Activated T-cell treated with anti-CD3 and anti-CD28 coated beads for 24 hours (primary cell): Measurements from ENCODE around the gene ENO3.

Source experiments
- DNase-seq: peaks from one replicate; pipeline ENCODE4 v3.0.0-alpha.2; 2020; ENCODE audit warnings: low read depth

ENO3 gene

DNA sequence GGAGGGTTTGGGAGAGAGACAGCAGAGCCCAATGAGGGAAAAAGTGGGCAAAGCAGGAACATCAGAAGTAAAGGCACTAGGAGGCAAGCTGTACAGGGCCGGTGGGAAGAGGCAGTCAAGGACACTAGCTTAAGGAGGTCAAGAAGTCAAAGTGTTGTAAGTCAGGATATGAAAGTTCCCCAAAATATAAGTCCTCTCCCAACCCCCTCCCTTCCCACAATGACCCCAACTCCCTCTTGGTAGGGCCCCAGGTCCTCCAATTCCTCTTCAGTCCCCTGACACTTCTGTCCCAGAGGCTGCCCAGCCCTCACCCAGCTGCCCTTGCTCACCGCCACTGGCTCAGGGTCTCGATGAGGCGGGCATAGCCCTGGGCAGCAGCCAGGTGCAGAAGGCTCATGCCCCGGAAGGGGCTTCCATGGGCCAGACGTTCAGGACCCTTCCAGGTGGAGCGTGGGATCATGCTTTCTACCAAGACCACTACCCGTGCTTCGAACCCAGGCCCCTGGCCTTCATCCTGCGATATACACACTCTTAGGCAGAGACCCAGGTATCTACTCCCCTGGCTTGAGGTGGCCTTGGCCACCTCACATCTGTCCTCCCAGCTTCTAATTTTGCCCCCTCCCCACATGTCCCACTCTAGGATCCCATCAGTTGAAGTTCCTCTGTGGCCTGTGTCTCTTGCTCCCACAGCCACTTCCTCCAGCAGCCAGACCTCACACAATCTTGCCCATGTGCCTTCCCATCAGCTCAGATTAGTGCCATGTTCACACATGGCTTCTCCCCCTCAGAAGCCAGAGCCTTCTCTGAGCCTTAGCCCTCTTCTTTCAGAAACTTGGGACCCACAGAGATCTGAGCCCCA, 22.6 kb downstream of the ENO3 start:
- no peak for DNase-seq

DNA sequence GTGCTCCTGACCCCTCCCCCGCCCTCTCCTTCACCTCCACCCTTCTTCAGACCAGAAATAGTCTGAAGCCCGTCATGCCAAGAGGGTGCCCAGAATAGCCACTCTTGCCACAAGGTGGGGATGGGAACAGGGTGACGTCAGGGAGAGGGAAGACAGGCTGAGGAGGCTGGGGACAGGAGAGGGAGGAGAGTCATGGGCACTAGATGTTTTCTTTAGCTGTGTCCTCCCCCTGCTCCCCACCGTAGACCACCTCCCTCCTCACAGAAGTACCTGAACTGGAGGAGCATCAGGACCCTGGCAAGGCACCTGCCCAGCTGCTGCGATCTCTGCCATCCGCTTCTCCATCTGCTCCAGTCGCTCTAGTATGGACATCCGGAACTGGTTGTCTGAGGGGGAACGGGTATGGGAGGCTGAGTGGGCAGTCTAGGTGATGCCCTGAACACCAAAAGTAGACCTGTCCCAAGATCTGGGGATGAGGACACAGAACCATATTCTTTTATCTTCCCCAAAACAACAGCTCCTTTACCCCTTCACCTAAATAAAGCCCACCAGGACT, 23.3 kb downstream of the ENO3 start:
- no peak for DNase-seq

DNA sequence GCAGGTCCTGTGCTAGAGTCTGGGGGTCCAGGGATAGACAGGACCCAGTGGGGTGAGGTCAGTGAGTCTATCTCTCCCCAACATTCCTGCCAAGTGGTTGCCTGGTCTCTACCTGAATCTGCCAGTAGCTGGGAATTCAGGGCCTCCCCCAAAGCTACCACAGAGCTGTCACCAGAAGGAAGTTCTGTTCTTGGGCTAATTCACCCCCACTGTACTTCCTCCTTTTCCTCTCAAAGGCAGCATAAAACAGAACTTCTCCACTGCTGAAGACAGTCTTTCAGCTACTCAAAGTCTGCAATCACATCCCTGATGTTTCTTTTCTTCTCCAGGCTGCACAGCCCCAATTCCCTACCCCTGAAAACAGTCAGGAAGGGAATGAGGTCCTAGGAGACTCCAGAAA, 27.8 kb downstream of the ENO3 start:
- no peak for DNase-seq

DNA sequence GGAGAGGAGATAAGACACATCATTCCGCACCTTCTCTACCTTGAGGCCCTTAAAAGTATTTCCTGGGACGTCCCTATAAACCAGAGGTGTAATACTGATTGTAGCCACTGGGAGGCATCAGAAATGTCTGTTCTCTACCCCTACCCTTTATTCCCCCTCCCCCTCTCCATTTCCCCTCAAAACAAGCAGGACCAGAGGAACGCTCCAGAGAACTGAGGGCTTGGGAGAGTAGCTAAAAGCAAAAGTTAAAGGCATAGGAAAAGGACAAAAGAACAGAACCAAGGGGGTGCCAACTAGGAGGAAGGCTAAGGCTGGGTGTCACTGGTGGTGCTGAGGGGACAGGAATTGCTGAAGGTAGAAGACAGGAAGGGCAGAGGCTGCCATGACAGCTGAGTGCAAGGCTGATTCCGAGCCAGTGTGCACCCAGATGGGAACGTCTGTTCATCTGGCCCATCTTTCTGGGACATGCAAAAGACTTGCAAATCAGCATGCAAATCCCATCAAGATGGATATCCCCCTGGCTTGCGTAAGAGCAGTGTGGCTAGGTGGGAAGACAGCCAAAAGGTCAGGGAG, 29.8 kb downstream of the ENO3 start:
- DNase-seq = peak; percentile 39

DNA sequence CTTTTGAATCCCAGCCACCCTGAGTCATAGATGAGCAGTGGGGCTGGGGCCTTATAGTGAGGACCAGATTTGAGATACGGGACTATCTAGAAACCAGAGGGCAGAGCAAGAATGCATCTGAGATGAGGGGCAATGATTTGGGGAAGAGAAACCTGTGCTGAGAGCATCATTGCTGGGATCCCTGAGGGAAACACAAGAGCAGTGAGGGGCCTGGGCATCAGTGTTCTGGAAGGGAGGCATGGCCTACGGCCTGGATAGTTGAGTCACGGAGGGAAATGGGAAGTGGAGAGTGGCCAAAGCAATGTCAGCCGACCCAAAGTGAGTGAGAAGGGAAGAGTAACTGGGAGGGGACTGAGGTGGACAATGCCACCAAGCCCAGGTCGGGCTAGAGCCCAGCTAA, 31.4 kb downstream of the ENO3 start:
- DNase-seq = no peak

DNA sequence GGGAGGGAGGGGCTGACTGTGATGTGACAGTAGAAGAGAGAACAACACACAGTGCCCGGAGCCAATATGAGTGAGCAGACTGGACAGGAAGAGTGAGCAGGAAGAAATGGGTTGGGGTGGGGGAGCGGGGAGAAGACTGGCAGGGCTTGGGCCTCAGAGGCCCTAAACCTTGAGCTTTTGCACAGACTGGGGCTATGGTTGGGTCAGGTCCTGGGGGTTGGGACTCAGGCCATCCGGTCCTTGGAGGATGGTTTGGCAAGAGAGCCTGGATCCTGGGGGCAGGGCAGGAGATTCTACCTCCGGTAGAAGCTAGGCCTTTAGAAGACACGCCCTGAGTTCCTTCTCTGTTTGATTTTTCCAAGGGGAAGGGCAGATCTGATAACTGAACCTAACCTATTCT, 35.5 kb downstream of the ENO3 start:
- DNase-seq = no peak

DNA sequence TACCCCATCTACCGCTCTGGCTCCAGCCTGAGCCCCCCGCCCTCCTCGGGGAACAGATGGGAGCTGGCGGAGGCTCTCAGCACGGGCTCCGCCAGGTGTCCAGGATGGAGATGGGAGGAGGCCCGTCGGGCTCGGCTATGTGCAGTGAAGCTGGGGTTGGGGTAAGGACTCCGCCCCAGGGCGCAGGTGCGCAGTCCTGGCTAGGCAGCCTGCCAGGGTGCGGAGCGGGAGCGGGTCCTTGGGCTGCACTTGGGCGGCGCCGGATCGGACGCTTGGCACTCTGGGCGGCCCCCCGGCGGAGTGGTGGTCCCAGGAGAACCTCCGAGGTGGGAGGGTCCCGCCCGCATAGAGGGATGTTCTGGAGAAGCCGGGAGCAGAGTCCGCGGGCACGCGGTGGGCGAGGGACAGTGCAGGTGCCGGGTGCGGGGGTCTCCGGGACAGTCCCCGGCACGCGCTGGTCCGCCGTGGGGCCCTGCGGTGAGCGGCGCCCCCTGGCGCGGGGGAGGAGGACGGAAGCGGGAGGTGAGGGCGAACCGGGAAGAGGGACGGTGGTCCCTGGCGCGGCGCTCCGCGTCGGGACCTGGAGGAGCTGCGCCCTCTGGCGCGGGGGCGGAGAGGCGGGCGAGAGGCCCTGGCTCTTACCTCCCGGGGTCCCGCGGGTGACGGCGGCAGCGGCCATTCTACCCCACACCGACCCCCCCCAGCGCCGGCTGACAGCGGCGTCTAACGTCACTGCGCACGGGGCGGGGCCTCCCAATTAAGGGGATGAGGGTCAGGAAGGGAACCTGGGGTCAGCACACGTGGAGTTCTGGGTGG, 36.2 kb downstream of the ENO3 start, which contains the start of gene CAMTA2:
Gene CAMTA2 (minus strand): TSS at position 725 of the 816 bp plus-strand sequence. CDS start 1,453 bp downstream, outside the sequence.
- peak; percentile 84 for DNase-seq

DNA sequence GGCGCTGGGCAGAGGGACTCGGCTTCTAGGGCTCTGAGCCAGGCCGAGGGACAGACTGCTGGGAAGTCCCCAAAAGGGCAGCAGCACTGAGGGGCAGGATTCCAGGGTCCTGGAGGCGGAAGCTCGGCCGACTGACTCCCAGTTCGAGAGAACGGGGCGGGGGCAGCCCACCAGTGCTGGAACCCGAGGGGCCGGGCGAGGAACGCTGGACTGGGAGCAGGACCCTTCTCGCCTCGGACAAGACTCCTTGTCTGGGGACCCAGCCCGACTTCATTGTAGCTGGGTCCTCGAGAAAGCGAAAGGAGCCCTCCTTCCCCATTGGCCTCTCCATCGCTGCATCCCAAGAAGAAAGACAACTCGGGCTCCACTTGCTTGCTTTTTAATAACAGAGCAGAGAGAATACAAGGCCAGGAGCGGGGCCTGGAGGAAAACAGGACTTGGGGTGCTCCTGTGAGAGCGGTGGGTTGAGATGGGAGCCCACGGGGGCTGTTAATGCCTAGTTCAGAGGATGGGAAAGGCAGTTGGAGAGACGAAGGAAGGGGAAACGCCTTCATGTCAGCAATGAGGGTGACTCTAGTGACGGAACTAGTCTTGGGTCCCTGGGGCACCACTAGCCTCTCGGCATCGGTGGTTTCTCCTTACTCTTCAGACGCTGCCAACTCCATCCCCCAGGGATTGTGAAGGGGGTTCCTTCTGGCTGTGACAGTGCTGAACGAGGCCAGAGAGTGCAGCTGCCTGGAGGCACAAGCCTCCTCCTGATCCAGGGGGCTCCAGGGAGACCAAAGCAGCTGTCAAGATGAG, 37.0 kb downstream of the ENO3 start:
- no peak for DNase-seq

DNA sequence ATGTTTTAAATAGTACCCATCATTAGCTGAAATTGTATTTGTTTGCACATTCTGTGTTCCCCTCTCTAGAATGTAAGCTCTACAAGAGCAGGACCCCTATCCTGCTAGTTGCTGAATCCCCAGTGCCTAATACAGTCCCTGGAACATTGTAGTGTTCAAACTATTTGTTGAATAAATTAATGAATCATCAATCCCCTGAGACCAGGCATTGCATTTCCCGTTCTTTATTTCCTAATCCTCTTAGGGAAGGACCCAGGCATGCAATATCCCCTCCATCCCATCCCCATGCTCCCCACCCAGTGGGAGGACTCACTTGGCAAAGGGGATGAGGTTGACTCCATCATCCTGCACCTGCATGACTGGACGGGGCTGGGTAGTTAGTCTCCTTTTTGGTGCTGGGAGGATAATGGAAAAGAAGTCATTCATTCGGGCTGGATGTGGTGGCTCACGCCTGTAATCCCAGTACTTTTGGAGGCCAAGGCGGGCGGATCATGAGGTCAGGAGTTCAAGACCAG, 43.2 kb downstream of the ENO3 start:
- DNase-seq = no peak

DNA sequence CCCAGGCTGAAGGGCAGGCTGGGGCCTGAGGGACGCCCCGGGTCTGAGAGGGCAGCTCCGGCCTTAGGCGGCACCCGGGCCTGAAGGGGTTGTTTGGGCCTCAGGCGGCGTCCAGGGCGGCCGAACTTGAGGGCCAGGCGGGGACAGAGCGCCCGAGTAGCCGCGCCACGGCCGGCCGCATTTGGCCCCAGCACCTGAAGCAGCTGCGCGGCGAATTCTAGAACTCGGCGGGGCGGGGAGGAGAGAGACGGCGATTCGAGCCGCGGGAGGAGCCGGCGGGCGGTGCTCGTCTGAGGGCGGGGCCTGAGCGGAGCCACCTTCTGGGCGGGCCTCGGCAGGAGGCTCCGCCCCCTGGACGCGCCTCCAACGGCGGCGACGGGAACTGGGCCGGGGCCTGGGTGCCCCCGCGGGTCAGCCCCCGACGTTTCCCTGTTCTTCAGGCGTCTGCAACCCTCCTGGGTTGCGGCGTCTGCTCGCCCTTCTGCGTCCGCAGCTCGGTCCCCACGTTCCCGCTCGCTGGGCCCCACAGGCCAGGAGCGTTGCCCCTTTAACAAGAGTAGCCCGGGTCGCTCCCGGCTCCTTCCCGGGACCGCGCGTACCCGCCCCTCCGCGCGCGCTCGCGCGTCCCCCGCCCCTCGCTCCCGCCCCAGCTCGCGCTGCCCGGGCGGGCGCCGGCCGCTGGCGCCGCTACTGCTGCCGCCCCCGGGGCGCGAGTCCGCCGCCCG, 46.5 kb downstream of the ENO3 start, which contains the start of the genes INCA1 and KIF1C:
Gene INCA1 (minus strand): TSS at position 221 of the 725 bp plus-strand sequence. CDS start 3,085 bp downstream, outside the sequence.
Gene KIF1C (plus strand): TSS at position 649 of the 725 bp plus-strand sequence. CDS start 2,297 bp downstream, outside the sequence.
- peak; percentile 81 for DNase-seq

DNA sequence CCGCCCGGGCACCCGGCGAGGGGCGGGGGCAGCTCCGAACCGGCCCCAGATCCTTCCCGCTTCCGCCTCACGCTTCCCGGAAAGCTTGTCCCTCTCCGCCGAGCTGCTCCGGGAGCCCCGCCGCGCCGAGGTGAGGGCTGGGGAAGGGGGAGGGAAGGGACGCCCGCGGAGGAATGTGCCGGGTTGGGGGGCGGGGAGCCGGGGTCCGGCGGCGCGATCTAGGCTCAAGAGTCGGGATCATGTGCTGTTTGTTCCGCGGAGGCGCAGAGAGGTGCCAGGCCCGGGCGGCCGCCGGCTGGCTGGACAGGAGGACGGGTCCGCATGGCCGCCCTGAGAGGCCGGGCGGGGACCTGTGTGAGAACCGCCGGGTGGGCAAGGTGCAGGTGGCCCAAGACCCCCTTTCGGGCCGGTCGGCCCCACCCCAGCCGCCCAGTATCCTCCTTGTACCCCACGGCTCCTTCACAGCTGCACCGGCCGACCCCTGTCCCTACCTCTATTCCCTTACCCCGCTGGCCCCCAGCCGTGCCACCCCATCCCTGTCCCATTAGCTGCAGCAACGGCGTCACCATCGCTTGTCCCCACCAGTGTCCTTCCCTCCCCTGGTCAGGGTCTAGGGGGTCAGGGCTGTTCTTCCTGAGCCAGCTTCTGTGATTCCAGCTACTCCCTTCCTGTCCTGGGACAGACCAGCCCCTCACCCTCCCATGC, 47.3 kb downstream of the ENO3 start:
- no peak for DNase-seq

DNA sequence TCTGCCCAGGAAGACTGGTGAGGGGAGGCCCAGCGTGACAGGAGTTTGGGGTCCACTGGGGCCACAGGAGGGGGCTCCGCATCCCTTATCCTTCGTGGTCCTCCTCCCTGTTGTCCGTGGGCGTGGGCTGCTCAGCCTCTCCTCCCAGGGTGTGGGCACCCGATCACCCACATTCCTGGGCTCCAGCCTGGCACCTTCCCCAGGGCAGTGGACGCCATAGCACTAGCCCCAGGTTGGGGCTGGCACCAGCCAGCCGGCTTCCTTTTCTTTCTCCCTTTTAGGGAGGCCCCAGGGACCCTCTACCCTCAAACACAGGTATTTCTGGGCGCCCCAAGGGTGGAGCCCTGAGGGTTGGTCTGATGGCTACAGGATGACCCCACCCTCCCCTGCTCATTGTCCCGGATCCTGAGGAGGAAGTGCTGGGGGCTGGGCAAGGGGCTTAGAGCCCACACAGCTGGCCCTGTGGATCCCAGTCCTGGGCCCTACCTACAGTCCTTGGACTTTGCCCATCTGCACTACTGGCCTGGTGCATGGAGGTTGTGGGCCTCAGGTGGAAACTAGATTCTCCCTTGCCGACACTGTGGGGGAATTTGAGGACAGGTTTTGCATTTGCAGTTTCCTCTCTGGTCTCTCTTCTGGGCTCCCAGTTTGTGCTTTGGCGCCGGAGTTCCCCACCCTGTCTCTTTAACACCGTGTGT, 48.0 kb downstream of the ENO3 start:
- no peak for DNase-seq

DNA sequence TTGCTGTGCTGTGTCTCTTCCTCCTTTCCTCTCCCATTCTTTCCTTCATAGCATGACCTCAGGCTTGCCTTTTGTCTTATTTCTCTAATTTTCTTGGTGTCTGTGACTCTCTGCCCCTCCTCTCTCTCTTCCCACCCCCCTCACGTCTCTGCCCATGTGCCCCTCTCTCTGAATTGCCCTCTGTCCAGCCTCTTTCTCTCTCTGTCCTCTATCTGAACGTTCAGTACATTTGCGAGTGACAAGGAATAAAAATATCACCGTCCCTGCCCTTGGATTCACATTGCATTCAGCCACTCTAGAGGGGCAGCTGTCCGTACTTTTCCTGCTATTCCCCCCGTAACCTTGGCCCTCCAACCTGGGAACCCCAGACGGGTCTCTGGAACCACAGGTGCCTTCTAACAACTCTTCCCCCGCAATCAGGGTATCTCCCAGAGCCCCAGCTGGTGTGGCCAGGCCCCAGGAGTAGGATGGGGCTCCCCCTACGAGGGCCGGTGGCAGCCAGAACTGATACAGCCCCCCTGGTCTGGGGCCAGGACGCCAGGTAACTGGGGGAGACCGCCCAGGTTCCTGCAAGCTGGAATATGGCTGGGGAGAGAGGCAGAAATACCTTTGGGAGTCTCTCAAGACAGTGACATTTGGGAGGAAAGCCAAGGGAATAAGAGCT, 48.6 kb downstream of the ENO3 start:
- no peak for DNase-seq

DNA sequence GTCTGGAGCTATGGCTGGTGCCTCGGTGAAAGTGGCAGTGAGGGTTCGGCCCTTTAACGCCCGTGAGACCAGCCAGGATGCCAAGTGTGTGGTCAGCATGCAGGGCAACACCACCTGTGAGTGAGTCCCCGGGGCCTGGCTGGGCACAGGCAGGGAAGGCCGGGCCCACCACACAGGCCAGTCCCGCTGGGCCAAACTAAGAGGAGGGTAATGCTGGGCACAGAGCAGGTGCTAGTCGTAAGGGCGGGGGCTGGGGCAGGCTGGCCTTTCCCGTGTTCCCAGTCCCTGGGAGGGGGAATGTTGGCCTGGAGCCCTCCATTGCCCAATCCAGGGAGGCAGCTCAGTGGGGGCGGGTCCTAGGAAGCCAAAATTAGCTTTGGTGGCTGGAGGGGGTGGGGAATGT, 49.3 kb downstream of the ENO3 start:
- no peak for DNase-seq

DNA sequence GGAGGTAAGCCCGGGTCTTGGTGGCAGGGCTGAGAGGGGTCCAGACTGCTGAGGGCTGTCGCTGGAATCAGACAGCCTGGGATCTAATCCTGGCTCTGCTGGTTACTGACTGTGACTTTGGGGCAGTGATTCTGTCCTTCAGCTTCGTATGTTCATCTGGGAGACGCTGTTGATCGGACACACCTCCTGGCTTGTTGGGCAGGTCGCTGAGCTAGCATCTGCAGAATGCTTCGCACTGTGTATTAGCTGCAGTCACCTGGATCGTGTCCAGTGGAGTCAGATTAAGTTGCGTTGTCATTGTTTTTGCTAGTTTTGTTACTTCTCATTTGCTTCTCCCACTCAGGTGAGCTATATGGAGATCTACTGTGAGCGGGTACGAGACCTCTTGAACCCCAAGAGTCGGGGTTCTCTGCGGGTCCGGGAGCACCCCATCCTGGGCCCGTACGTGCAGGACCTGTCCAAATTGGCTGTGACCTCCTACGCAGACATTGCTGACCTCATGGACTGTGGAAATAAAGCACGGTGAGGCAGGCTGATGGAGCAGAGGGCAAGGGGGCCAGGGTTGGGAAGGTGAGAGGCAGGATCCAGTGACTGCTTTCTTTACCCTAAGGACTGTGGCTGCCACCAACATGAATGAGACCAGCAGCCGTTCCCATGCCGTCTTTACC, 51.3 kb downstream of the ENO3 start:
- no peak for DNase-seq

DNA sequence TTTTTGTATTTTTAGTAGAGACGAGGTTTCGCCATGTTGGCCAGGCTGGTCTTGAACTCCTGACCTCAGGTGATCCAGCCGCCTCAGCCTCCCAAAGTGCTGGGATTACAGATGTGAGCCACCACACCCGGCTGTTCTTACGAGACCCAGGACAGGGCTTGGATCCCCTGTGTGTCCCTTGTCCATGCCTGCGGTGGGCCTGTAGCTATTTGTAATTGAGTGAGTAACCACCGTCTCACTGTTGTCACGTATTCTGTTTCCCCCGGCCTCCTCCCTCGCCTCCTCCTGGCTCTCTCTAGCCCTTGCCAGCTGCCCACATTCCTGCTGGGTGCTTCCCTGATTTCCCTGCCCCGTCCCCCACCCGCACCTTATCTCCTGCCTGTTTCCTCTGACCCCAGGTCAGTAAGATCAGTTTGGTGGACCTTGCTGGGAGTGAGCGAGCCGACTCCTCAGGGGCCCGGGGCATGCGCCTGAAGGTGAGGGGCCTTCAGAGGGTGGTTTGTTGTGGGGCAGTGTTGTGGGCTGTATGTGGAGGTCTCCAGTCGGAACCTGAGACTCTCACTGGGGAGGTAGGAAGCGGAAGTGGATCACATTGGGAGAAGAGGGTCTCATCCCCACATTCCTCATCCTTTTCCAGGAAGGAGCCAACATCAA, 52.4 kb downstream of the ENO3 start:
- no peak for DNase-seq
